ENCODE results near the gene SIPA1.

SIPA1 gene

DNA sequence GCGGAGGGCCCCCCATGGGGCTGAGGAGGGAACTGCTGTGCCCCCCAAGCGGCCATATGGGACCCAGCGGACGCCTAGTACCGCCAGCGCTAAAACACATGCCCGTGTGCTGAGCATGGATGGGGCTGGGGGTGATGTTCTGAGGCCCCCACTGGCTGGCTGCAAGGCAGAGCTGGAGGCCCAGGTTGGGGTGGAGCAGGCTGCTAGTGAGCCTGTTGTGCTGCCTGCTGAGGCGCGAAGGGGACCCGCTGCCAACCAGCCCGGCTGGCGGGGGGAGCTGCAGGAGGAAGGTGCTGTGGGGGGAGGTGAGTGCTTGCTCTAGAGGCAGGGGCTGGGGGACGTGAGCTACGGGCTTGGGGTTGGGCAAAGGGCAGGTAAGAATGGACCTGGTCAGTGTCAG, 19.1 kb upstream of the SIPA1 start:
- H3K9ac ChIP-seq (ENCODE audit: insufficient read length): no peak overlapping the region
- no peak overlapping the region for H3K27ac ChIP-seq
- peaks cover 21% of the 10 kb centered on the region; the same call in 1 of the 2 replicates for H3K36me3 ChIP-seq (ENCODE audit: insufficient read depth, low read length)
- TF ChIP-seq EZH2 (IDR thresholded peaks at IDR 0.05) (no peak), POLR2AphosphoS5 (IDR thresholded peaks at IDR 0.05; ENCODE audit: borderline replicate concordance, low read depth, low read length) (no peak)
- H3K4me3 ChIP-seq: no peak overlapping the region
- DNase-seq (ENCODE audit: low read depth, low spot score): no peak
- H3K9me3 ChIP-seq (ENCODE audit: low read depth, low read length): no peaks in the 10 kb centered on the region

DNA sequence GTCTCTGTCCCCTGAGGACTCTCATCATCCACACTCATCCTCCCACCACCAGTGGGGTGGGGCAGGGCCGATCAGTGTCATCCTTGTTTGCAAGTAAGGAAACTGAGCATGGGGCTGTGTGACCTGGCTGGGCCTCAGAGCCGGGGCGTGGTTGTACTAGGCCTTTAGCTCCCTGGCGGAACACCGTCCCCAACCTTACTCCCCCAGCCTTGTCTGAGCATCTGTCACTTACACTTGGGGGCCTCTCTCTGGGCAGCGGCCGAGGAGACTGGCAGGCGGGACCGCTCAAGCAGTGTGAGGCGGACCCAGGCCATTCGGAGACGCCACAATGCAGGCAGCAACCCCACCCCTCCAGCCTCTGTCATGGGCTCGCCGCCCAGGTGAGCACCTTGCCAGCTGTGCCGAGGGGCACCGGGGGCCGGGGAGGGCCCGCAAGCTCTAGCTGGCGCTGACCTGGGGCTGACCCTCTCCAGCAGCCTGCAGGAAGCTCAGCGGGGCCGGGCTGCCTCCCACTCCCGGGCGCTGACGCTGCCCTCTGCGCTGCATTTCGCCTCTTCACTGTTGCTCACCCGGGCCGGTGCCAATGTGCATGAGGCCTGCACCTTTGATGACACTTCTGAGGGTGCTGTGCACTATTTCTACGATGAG, 18.5 kb upstream of the SIPA1 start:
- TF ChIP-seq FOXP2 (optimal IDR thresholded peaks at IDR 0.05; ENCODE audit: control extremely low read depth, extremely low read length, insufficient read depth) (no peak), EZH2 (IDR thresholded peaks at IDR 0.05) (no peak), POLR2AphosphoS5 (IDR thresholded peaks at IDR 0.05; ENCODE audit: borderline replicate concordance, low read depth, low read length) (no peak)
- no peak overlapping the region for H3K27ac ChIP-seq
- no peak overlapping the region for H3K4me3 ChIP-seq
- no peak for DNase-seq (ENCODE audit: low read depth, low spot score)
- H3K9ac ChIP-seq (ENCODE audit: insufficient read length): no peak overlapping the region
- no peaks in the 10 kb centered on the region for H3K9me3 ChIP-seq (ENCODE audit: low read depth, low read length)
- H3K36me3 ChIP-seq (ENCODE audit: insufficient read depth, low read length): peaks cover 21% of the 10 kb centered on the region; the same call in 1 of the 2 replicates

GRCh38 chr11:65620666-65621065, 17.2 kb upstream of the SIPA1 start:
- no peak for DNase-seq (ENCODE audit: low read depth, low spot score)
- Histone ChIP-seq H3K9ac (ENCODE audit: insufficient read length) (no peak overlapping the region), H3K4me3 (no peak overlapping the region), H3K9me3 (ENCODE audit: low read depth, low read length) (no peaks in the 10 kb centered on the region), H3K27ac (no peak overlapping the region), H3K36me3 (ENCODE audit: insufficient read depth, low read length) (peaks cover 21% of the 10 kb centered on the region; the same call in 1 of the 2 replicates)
- TF ChIP-seq POLR2AphosphoS5 (IDR thresholded peaks at IDR 0.05; ENCODE audit: borderline replicate concordance, low read depth, low read length) (no peak), EZH2 (IDR thresholded peaks at IDR 0.05) (no peak), FOXP2 (optimal IDR thresholded peaks at IDR 0.05; ENCODE audit: control extremely low read depth, extremely low read length, insufficient read depth) (no peak)

- no peak overlapping the region for H3K4me3 ChIP-seq
- no peak overlapping the region for H3K27ac ChIP-seq
- TF ChIP-seq FOXP2 (optimal IDR thresholded peaks at IDR 0.05; ENCODE audit: control extremely low read depth, extremely low read length, insufficient read depth) (no peak), POLR2AphosphoS5 (IDR thresholded peaks at IDR 0.05; ENCODE audit: borderline replicate concordance, low read depth, low read length) (no peak), EZH2 (IDR thresholded peaks at IDR 0.05) (no peak)
- DNase-seq (ENCODE audit: low read depth, low spot score): no peak
- no peaks in the 10 kb centered on the region for H3K9me3 ChIP-seq (ENCODE audit: low read depth, low read length)
- H3K9ac ChIP-seq (ENCODE audit: insufficient read length): no peak overlapping the region
- H3K36me3 ChIP-seq (ENCODE audit: insufficient read depth, low read length): peaks cover 22% of the 10 kb centered on the region; the same call in 1 of the 2 replicates
Observed at GRCh38 chr11:65621460-65621859, 16.4 kb upstream of the SIPA1 start.

DNA sequence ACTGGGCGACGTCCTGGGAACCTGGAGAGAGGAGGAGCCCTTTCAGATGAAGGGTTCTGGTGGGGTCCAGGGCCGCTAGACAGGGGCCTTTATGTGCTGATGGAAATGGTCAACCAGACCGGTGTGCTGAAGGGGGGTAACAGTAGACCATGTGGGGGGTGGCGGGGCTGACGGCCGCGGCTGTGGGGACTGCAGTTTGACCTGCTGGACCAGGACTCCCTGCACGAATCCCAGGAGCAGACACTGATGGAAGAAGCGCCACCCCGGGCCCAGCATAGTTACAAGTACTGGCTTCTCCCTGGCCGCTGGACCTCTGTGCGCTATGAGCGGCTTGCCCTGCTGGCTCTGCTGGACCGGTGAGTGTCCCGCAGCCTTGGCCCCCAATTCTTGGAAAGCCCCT, 15.9 kb upstream of the SIPA1 start:
- DNase-seq (ENCODE audit: low read depth, low spot score): no peak
- peaks cover 26% of the 10 kb centered on the region; the same call in 1 of the 2 replicates for H3K36me3 ChIP-seq (ENCODE audit: insufficient read depth, low read length)
- no peak overlapping the region for H3K9ac ChIP-seq (ENCODE audit: insufficient read length)
- H3K27ac ChIP-seq: no peak overlapping the region
- no peak overlapping the region for H3K4me3 ChIP-seq
- H3K9me3 ChIP-seq (ENCODE audit: low read depth, low read length): no peaks in the 10 kb centered on the region
- TF ChIP-seq FOXP2 (optimal IDR thresholded peaks at IDR 0.05; ENCODE audit: control extremely low read depth, extremely low read length, insufficient read depth): no peak
- no peak for TF ChIP-seq EZH2 (IDR thresholded peaks at IDR 0.05)
- no peak for TF ChIP-seq POLR2AphosphoS5 (IDR thresholded peaks at IDR 0.05; ENCODE audit: borderline replicate concordance, low read depth, low read length)

DNA sequence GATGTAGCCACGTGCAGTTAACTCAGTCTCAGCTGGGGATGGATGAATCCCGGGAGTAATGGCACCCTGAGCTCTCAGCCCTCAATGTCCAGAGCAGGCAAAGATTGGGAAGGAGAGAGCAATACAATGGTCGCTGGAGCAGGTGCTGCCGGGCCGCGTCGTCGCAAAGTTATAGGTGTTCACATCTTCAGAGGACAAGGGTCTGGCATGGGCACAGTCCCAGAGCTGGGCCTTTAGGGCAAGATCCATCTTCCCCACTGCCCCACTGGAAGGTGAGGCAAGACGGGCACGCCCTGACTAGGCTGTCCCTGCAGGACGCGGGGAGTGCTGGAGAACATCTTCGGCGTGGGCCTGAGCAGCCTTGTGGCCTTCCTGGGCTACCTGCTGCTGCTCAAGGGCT, 14.7 kb upstream of the SIPA1 start:
- TF ChIP-seq FOXP2 (optimal IDR thresholded peaks at IDR 0.05; ENCODE audit: control extremely low read depth, extremely low read length, insufficient read depth) (no peak), EZH2 (IDR thresholded peaks at IDR 0.05) (no peak), POLR2AphosphoS5 (IDR thresholded peaks at IDR 0.05; ENCODE audit: borderline replicate concordance, low read depth, low read length) (no peak)
- Histone ChIP-seq H3K9ac (ENCODE audit: insufficient read length) (no peak overlapping the region), H3K27ac (no peak overlapping the region), H3K9me3 (ENCODE audit: low read depth, low read length) (no peaks in the 10 kb centered on the region), H3K36me3 (ENCODE audit: insufficient read depth, low read length) (peaks cover 23% of the 10 kb centered on the region; the same call in 1 of the 2 replicates), H3K4me3 (no peak overlapping the region)
- no peak for DNase-seq (ENCODE audit: low read depth, low spot score)

- DNase-seq (ENCODE audit: low read depth, low spot score): no peak
- no peak overlapping the region for H3K4me3 ChIP-seq
- no peak overlapping the region for H3K27ac ChIP-seq
- no peaks in the 10 kb centered on the region for H3K9me3 ChIP-seq (ENCODE audit: low read depth, low read length)
- TF ChIP-seq FOXP2 (optimal IDR thresholded peaks at IDR 0.05; ENCODE audit: control extremely low read depth, extremely low read length, insufficient read depth) (no peak), EZH2 (IDR thresholded peaks at IDR 0.05) (no peak), POLR2AphosphoS5 (IDR thresholded peaks at IDR 0.05; ENCODE audit: borderline replicate concordance, low read depth, low read length) (no peak)
- peaks cover 21% of the 10 kb centered on the region; the same call in 1 of the 2 replicates for H3K36me3 ChIP-seq (ENCODE audit: insufficient read depth, low read length)
- H3K9ac ChIP-seq (ENCODE audit: insufficient read length): no peak overlapping the region
Observed at GRCh38 chr11:65623852-65624616, 13.9 kb upstream of the SIPA1 start.

GRCh38 chr11:65624931-65625627, 12.8 kb upstream of the SIPA1 start:
- H3K27ac ChIP-seq: no peak overlapping the region
- peaks cover 29% of the 10 kb centered on the region; the same call in 1 of the 2 replicates for H3K36me3 ChIP-seq (ENCODE audit: insufficient read depth, low read length)
- no peak overlapping the region for H3K9ac ChIP-seq (ENCODE audit: insufficient read length)

More at GRCh38 chr11:65624931-65625627, 12.8 kb upstream of the SIPA1 start:
- DNase-seq (ENCODE audit: low read depth, low spot score): no peak
- Histone ChIP-seq H3K4me3 (no peak overlapping the region), H3K9me3 (ENCODE audit: low read depth, low read length) (no peaks in the 10 kb centered on the region)
- TF ChIP-seq POLR2AphosphoS5 (IDR thresholded peaks at IDR 0.05; ENCODE audit: borderline replicate concordance, low read depth, low read length) (no peak), FOXP2 (optimal IDR thresholded peaks at IDR 0.05; ENCODE audit: control extremely low read depth, extremely low read length, insufficient read depth) (no peak), EZH2 (IDR thresholded peaks at IDR 0.05) (no peak)
